ENCODE measurements around the gene ATP13A3. TPM values are rescaled to one million over a fixed set of nuclear protein-coding genes. Genes with fewer than 3 reads are reported as not detected.
A peak's percentile ranks its signal among the peaks of the same experiment; 100 is the strongest.

ATP13A3 gene
- total RNA-seq, 1 donor from 2014 or later = 79.2 TPM

DNA sequence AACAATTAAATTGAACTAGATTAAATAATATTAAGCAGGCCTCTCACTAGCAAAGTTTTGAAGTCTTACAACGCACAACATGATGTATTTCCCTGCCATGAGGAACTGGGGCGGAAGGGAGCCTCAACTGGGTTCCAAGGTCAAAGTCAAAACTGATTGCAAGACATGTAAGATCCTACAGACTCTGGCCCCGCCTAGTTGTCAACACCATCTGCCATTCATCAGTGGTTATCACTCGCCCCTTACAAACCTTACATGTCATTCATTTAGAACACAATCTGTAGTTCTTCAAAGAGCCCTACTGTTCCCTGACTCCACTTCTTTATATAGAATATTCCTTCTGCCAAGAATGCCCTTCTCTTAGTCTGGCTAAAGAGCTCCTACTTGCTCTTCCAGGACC, 10.0 kb downstream of the ATP13A3 start:
- Histone ChIP-seq H3K9me3 (ENCODE audit: insufficient read depth, low read depth, low read length) (no peaks in the 10 kb centered on the region), H3K27ac (ENCODE audit: low read depth, low read length) (no peak overlapping the region), H3K9ac (ENCODE audit: low read length) (no peak overlapping the region), H3K4me3 (ENCODE audit: insufficient read depth, low read depth, low read length) (no peak overlapping the region), H3K27me3 (ENCODE audit: insufficient read depth, low read length) (no peaks in the 10 kb centered on the region), H3K36me3 (ENCODE audit: insufficient read depth, low read length) (peaks cover 3% of the 10 kb centered on the region), H3K79me2 (ENCODE audit: insufficient read depth, low read length) (peaks cover 100% of the 10 kb centered on the region), H4K20me1 (ENCODE audit: insufficient read depth, low read length) (peaks cover 86% of the 10 kb centered on the region), H2AFZ (ENCODE audit: low read depth, low read length) (no peak overlapping the region), H3K4me1 (ENCODE audit: insufficient read depth, low read length) (peaks cover 33% of the 10 kb centered on the region), H3K4me2 (ENCODE audit: low read length) (no peak overlapping the region)
- H3K9me3 Mint-ChIP-seq (ENCODE audit: unreplicated experiment) = no peaks in the 10 kb centered on the region
- H3K36me3 Mint-ChIP-seq (ENCODE audit: low read depth, unreplicated experiment) = no peaks in the 10 kb centered on the region
- no peak overlapping the region for H3K27ac Mint-ChIP-seq (ENCODE audit: unreplicated experiment)
- H3K27me3 Mint-ChIP-seq (ENCODE audit: low read depth, unreplicated experiment) = no peaks in the 10 kb centered on the region
- FAIRE-seq (no peak), DNase-seq (ENCODE audit: low read depth) (no peak)
- peaks cover 28% of the 10 kb centered on the region for H3K4me1 Mint-ChIP-seq (ENCODE audit: low read depth, unreplicated experiment)
- no peak overlapping the region for H3K4me3 Mint-ChIP-seq (ENCODE audit: unreplicated experiment)
- no peak for TF ChIP-seq EZH2 (IDR thresholded peaks at IDR 0.05; ENCODE audit: insufficient read depth, low read length)
- TF ChIP-seq, protein P1, sequence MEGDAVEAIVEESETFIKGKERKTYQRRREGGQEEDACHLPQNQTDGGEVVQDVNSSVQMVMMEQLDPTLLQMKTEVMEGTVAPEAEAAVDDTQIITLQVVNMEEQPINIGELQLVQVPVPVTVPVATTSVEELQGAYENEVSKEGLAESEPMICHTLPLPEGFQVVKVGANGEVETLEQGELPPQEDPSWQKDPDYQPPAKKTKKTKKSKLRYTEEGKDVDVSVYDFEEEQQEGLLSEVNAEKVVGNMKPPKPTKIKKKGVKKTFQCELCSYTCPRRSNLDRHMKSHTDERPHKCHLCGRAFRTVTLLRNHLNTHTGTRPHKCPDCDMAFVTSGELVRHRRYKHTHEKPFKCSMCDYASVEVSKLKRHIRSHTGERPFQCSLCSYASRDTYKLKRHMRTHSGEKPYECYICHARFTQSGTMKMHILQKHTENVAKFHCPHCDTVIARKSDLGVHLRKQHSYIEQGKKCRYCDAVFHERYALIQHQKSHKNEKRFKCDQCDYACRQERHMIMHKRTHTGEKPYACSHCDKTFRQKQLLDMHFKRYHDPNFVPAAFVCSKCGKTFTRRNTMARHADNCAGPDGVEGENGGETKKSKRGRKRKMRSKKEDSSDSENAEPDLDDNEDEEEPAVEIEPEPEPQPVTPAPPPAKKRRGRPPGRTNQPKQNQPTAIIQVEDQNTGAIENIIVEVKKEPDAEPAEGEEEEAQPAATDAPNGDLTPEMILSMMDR (IDR thresholded peaks at IDR 0.05; ENCODE audit: insufficient read depth, low read depth, low read length) = no peak

DNA sequence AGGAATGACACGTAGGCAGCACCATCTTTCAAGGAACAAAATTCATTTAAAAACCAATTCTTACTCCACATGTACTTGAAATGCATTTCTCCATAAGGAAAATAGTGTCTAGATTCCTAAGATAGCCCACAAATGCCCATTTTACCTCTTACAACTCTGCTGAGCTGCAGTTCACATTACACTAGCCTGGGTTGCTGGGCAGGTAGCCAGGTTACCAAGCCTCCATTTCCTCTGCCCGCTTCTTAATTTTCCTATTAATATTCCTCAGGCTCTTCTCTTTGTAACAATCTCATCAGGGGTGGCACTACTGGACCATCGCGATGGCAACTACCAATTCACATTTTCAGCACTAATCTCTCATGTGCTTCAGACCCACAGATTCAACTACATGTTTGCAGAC, 10.8 kb downstream of the ATP13A3 start:
- H3K9me3 Mint-ChIP-seq (ENCODE audit: unreplicated experiment) = no peaks in the 10 kb centered on the region
- H3K4me3 ChIP-seq (ENCODE audit: insufficient read depth, low read depth, low read length) = no peak overlapping the region
- H3K9ac ChIP-seq (ENCODE audit: low read length) = peak overlapping the region; percentile 5
- no peaks in the 10 kb centered on the region for H3K9me3 ChIP-seq (ENCODE audit: insufficient read depth, low read depth, low read length)
- FAIRE-seq (no peak), DNase-seq (ENCODE audit: low read depth) (no peak)
- peaks cover 24% of the 10 kb centered on the region for H3K4me1 Mint-ChIP-seq (ENCODE audit: low read depth, unreplicated experiment)
- H3K36me3 ChIP-seq (ENCODE audit: insufficient read depth, low read length) = peaks cover 3% of the 10 kb centered on the region
- no peak overlapping the region for H3K27ac ChIP-seq (ENCODE audit: low read depth, low read length)
- H3K36me3 Mint-ChIP-seq (ENCODE audit: low read depth, unreplicated experiment) = no peaks in the 10 kb centered on the region
- no peaks in the 10 kb centered on the region for H3K27me3 ChIP-seq (ENCODE audit: insufficient read depth, low read length)
- TF ChIP-seq, protein P1 (IDR thresholded peaks at IDR 0.05; ENCODE audit: insufficient read depth, low read depth, low read length) = no peak
- no peak for TF ChIP-seq EZH2 (IDR thresholded peaks at IDR 0.05; ENCODE audit: insufficient read depth, low read length)
- H3K4me2 ChIP-seq (ENCODE audit: low read length) = peak overlapping the region; percentile 38
- H3K27me3 Mint-ChIP-seq (ENCODE audit: low read depth, unreplicated experiment) = no peaks in the 10 kb centered on the region
- no peak overlapping the region for H2AFZ ChIP-seq (ENCODE audit: low read depth, low read length)
- peaks cover 26% of the 10 kb centered on the region for H3K4me1 ChIP-seq (ENCODE audit: insufficient read depth, low read length)
- peaks cover 83% of the 10 kb centered on the region for H4K20me1 ChIP-seq (ENCODE audit: insufficient read depth, low read length)
- H3K79me2 ChIP-seq (ENCODE audit: insufficient read depth, low read length) = peaks cover 100% of the 10 kb centered on the region
- H3K27ac Mint-ChIP-seq (ENCODE audit: unreplicated experiment) = no peak overlapping the region
- no peak overlapping the region for H3K4me3 Mint-ChIP-seq (ENCODE audit: unreplicated experiment)

DNA sequence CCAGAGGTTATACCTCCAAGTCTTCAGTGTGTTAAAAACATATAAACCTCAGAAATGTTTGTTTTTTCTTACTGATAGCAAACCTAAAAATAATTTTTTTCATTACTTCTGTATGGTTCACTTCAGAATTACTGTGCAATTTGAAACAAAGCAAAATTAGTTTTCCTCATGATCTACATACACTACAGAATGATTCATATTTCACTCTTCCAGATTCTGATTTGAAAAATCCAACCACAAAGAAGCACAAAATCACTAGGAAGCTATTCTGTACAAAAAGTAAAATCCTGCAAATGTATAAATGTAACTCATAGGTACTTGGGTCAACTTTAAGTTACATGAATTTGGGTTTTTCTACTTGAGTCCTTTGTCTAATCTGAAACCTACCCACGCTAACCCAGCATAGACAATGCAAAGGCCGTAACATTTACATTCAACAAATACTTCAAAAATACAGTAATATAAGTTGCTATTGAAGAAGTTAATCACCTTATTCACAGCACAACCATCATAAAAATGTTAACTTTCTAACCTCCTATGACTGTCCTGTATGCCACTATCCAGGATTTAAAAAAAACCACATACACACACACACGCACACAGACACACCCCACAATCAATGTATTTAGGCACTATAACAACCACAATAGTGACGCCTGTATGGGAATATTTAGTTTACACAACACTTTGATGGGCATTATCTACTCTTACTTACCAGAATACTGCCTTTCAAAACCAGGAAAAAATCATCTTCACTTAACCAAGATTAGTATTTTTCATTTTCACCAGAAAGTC, 11.5 kb downstream of the ATP13A3 start:
- Histone ChIP-seq H4K20me1 (ENCODE audit: insufficient read depth, low read length) (peaks cover 83% of the 10 kb centered on the region), H3K4me2 (ENCODE audit: low read length) (peak overlapping the region; percentile 38), H3K9ac (ENCODE audit: low read length) (peak overlapping the region; percentile 7)

More for the DNA sequence above, 11.5 kb downstream of the ATP13A3 start:
- H3K36me3 Mint-ChIP-seq (ENCODE audit: low read depth, unreplicated experiment) = no peaks in the 10 kb centered on the region
- H3K4me1 Mint-ChIP-seq (ENCODE audit: low read depth, unreplicated experiment) = peaks cover 19% of the 10 kb centered on the region
- Histone ChIP-seq H3K9me3 (ENCODE audit: insufficient read depth, low read depth, low read length) (no peaks in the 10 kb centered on the region), H2AFZ (ENCODE audit: low read depth, low read length) (no peak overlapping the region), H3K27me3 (ENCODE audit: insufficient read depth, low read length) (no peaks in the 10 kb centered on the region), H3K36me3 (ENCODE audit: insufficient read depth, low read length) (peaks cover 3% of the 10 kb centered on the region), H3K4me1 (ENCODE audit: insufficient read depth, low read length) (peaks cover 20% of the 10 kb centered on the region), H3K4me3 (ENCODE audit: insufficient read depth, low read depth, low read length) (no peak overlapping the region), H3K79me2 (ENCODE audit: insufficient read depth, low read length) (peaks cover 100% of the 10 kb centered on the region), H3K27ac (ENCODE audit: low read depth, low read length) (no peak overlapping the region)
- TF ChIP-seq, protein P1 (IDR thresholded peaks at IDR 0.05; ENCODE audit: insufficient read depth, low read depth, low read length) = no peak
- TF ChIP-seq EZH2 (IDR thresholded peaks at IDR 0.05; ENCODE audit: insufficient read depth, low read length) = no peak
- no peak overlapping the region for H3K4me3 Mint-ChIP-seq (ENCODE audit: unreplicated experiment)
- H3K9me3 Mint-ChIP-seq (ENCODE audit: unreplicated experiment) = no peaks in the 10 kb centered on the region
- peak; percentile 17 for FAIRE-seq
- H3K27me3 Mint-ChIP-seq (ENCODE audit: low read depth, unreplicated experiment) = no peaks in the 10 kb centered on the region
- no peak overlapping the region for H3K27ac Mint-ChIP-seq (ENCODE audit: unreplicated experiment)
- DNase-seq (ENCODE audit: low read depth) = no peak
